ENCODE data around the gene GOLGA6C.
"Not testable (repeated sequence)": the region's sequence is repeated elsewhere in the genome, so short reads cannot be mapped to it uniquely, and the experiment has no call there.

The GOLGA6C gene

GRCh38 chr15:75258034-75258433 is at the start of gene GOLGA6C:
Gene GOLGA6C, plus strand, starts transcription at chr15:75258334. Its CDS starts 265 bp downstream, at chr15:75258599.
- DNase-seq = not testable (repeated sequence)

GRCh38 chr15:75208501-75209288 is 49.4 kb upstream of the GOLGA6C start:
- DNase-seq = no peak

- DNase-seq = no peak
Measured at GRCh38 chr15:75209289-75209676, 48.9 kb upstream of the GOLGA6C start.

GRCh38 chr15:75210811-75211230 is 47.3 kb upstream of the GOLGA6C start:
- DNase-seq = no peak

GRCh38 chr15:75211436-75212199 is 46.5 kb upstream of the GOLGA6C start:
- no peak for DNase-seq

GRCh38 chr15:75212200-75212858 is 45.8 kb upstream of the GOLGA6C start:
- no peak for DNase-seq

- DNase-seq = no peak
Measured at GRCh38 chr15:75213212-75213767, 44.8 kb upstream of the GOLGA6C start.

GRCh38 chr15:75213768-75214221 is 44.3 kb upstream of the GOLGA6C start:
- no peak for DNase-seq

- DNase-seq = no peak
Measured at GRCh38 chr15:75214293-75215096, 43.6 kb upstream of the GOLGA6C start.

GRCh38 chr15:75215107-75216004 is 42.8 kb upstream of the GOLGA6C start:
- no peak for DNase-seq

GRCh38 chr15:75217012-75217411 is 41.1 kb upstream of the GOLGA6C start:
- DNase-seq = no peak

GRCh38 chr15:75217574-75217973 is 40.6 kb upstream of the GOLGA6C start:
- not testable (repeated sequence) for DNase-seq

- not testable (repeated sequence) for DNase-seq
Measured at GRCh38 chr15:75219507-75219929, 38.6 kb upstream of the GOLGA6C start.

- DNase-seq = no peak
Measured at GRCh38 chr15:75223688-75224087, 34.4 kb upstream of the GOLGA6C start.

- no peak for DNase-seq
Measured at GRCh38 chr15:75224281-75224680, 33.9 kb upstream of the GOLGA6C start.

GRCh38 chr15:75225102-75225836 is 32.9 kb upstream of the GOLGA6C start:
- not testable (repeated sequence) for DNase-seq

GRCh38 chr15:75225951-75226732 is 32.0 kb upstream of the GOLGA6C start:
- DNase-seq = no peak

- DNase-seq = not testable (repeated sequence)
Measured at GRCh38 chr15:75227112-75227511, 31.0 kb upstream of the GOLGA6C start.

GRCh38 chr15:75227663-75228280 is 30.4 kb upstream of the GOLGA6C start:
- no peak for DNase-seq
